Measurements from ENCODE around the gene PAQR5. TPM values are rescaled to one million over a fixed set of nuclear protein-coding genes. Genes with fewer than 3 reads are reported as not detected.
"Not testable (repeated sequence)": the region's sequence is repeated elsewhere in the genome, so short reads cannot be mapped to it uniquely, and the experiment has no call there.

The PAQR5 gene
- total RNA-seq, 1 experiment from 2014 or later, result 0.91 TPM

GRCh38 chr15:69424001-69424400, 125.3 kb downstream of the PAQR5 start:
- no peak for DNase-seq (ENCODE audit: low read depth)

- no peak for DNase-seq (ENCODE audit: low read depth)
Observed at GRCh38 chr15:69424748-69425413, 126.2 kb downstream of the PAQR5 start.

DNA sequence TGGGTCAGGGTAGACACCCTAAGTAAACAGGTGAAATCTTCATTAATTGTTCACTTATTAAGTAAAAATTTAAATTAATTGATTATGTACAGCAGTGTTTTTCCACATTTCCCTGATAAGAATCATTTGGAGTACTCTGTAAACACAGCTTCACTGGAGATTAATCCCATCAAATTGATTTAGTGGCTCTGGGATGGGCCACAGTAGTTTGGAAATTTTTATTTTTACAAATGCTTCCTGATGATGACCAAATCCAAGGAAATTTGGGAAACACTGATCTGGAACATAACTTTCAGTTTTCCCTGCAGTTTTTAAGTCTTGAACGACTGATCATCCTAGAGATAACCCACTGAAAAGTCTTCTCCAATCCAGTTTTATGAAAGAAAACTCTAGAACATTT, 135.1 kb downstream of the PAQR5 start:
- no peak for DNase-seq (ENCODE audit: low read depth)

DNA sequence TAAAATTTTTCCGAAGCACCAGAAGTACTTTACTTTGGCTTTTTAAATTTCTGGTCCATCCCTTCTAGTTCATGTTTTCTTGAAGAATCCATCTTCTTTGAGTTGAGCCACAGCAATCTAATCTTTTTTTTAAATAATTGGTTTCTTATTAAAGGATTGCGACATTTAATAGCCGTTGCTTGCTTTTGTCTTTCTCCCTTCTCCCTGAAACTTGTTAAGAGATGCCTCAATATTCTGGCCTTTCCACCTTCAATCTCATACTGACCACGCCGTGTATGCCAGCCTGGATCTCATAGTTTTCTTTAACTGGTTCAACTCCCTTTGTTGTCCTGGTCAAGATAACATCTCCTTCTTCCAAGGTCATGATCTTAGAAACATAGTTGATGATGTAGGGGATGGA, 135.5 kb downstream of the PAQR5 start:
- no peak for DNase-seq (ENCODE audit: low read depth)

DNA sequence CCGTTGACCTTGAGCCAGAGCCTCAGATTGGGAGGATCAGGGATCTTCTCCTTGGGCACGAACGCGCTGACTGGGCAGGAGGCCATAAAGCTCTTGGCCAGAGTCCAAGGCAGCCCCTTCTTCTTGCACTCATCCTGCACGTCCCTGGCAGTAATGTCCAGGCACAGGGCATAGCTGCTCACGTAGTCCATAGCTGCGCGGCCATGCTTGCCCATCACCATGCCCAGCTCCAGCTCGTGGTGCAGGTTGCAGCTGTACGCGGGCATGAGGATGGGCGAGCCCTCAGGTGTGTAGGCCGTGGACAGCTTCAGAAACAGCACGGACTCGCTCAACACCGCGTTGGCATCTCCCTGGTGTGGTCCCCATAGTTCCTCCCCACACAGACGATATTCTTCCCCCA, 136.0 kb downstream of the PAQR5 start:
- no peak for DNase-seq (ENCODE audit: low read depth)

GRCh38 chr15:69435985-69436384, 137.3 kb downstream of the PAQR5 start:
- DNase-seq (ENCODE audit: low read depth), result no peak

DNA sequence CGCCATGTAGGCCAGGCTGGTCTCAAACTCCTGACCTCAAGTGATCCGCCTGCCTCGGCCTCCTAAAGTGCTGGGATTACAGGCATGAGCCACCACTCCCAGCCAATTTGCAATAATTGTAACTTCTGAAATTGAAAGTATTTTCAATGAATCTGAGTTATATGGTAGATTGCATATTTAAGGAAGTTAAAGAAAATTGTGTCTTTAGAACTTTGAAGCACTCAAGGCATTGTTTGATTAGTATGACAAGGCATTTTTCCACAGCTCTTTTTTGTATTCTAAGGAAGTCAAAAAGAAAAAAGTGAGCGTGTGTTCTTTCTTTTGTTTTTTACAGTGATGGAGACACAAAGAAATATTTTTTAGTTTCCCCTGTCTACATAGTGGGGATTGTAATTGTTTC, 138.2 kb downstream of the PAQR5 start:
- no peak for DNase-seq (ENCODE audit: low read depth)

- DNase-seq (ENCODE audit: low read depth), result no peak
Observed at GRCh38 chr15:69439623-69440022, 140.9 kb downstream of the PAQR5 start.

- DNase-seq (ENCODE audit: low read depth), result no peak
Observed at GRCh38 chr15:69443032-69443611, 144.4 kb downstream of the PAQR5 start.

DNA sequence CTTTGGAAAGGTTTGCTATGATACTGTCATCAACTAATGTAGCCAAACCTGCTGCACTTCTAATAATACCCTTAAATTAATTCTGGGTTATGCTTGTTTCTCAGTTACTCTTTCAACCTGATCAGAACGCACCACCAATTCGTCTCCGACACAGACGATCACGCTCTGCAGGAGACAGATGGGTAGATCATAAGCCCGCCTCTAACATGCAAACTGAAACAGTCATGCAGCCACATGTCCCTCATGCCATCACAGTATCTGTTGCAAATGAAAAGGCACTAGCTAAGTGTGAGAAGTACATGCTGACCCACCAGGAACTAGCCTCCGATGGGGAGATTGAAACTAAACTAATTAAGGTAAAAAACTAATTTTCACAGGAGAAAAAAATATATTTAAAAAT, 146.0 kb downstream of the PAQR5 start:
- no peak for DNase-seq (ENCODE audit: low read depth)

- no peak for DNase-seq (ENCODE audit: low read depth)
Observed at GRCh38 chr15:69446953-69447352, 148.2 kb downstream of the PAQR5 start.

- not testable (repeated sequence) for DNase-seq (ENCODE audit: low read depth)
Observed at GRCh38 chr15:69450221-69450620, 151.5 kb downstream of the PAQR5 start.

- no peak for DNase-seq (ENCODE audit: low read depth)
Observed at GRCh38 chr15:69450968-69451695, 152.4 kb downstream of the PAQR5 start.

- DNase-seq (ENCODE audit: low read depth), result no peak
Observed at GRCh38 chr15:69451951-69452691, 153.4 kb downstream of the PAQR5 start.

- peak; percentile 93 for DNase-seq (ENCODE audit: low read depth)
Observed at GRCh38 chr15:69452692-69453521, 154.2 kb downstream of the PAQR5 start, which contains the start of gene RPLP1. Gene RPLP1 (plus strand): TSS chr15:69452818. CDS start chr15:69452949, 131 bp downstream.

- DNase-seq (ENCODE audit: low read depth), result no peak
Observed at GRCh38 chr15:69454953-69455352, 156.2 kb downstream of the PAQR5 start.

- DNase-seq (ENCODE audit: low read depth), result no peak
Observed at GRCh38 chr15:69456208-69457166, 157.8 kb downstream of the PAQR5 start.
